GM12873 (cell line): ENCODE measurements around the gene SMPDL3B.

Experiments
- CTCF ChIP-seq: IDR thresholded peaks from 2 replicates; pipeline ENCODE4 v1.5.1; 2012; ENCODE audit warnings: low read depth, mild to moderate bottlenecking, moderate library complexity, low read length, control low read depth; ENCODE audit not compliant: insufficient read depth; ENCODE audit errors: missing control alignments

The SMPDL3B gene

GRCh38 chr1:27891196-27891889, 43.5 kb upstream of the SMPDL3B start:
- peak; percentile 51 for TF ChIP-seq CTCF

- no peak for TF ChIP-seq CTCF
Observed at GRCh38 chr1:27894521-27894920, 40.3 kb upstream of the SMPDL3B start.

- no peak for TF ChIP-seq CTCF
Observed at GRCh38 chr1:27906759-27907158, 28.0 kb upstream of the SMPDL3B start.

GRCh38 chr1:27912429-27912828, 22.4 kb upstream of the SMPDL3B start:
- TF ChIP-seq CTCF, result no peak

- TF ChIP-seq CTCF, result no peak
Observed at GRCh38 chr1:27915082-27915575, 19.7 kb upstream of the SMPDL3B start.

- TF ChIP-seq CTCF, result no peak
Observed at GRCh38 chr1:27922272-27922671, 12.5 kb upstream of the SMPDL3B start.

GRCh38 chr1:27928216-27928954, 6.4 kb upstream of the SMPDL3B start:
- peak; percentile 34 for TF ChIP-seq CTCF
